GM21528 (cell line): ENCODE data around the gene SMIM33.
A peak's percentile ranks its signal among the peaks of the same experiment; 100 is the strongest.
"Not testable (repeated sequence)": the region's sequence is repeated elsewhere in the genome, so short reads cannot be mapped to it uniquely, and the experiment has no call there.

Source experiments
- ATAC-seq: cut with Tn5 transposase; IDR thresholded peaks from one replicate; pipeline ENCODE4 v1.9.1; 2021; ENCODE audit warnings: mild to moderate bottlenecking, moderate library complexity; ENCODE audit not compliant: unreplicated experiment, low FRiP score

The SMIM33 gene

GRCh38 chr5:139456776-139457175, 14.0 kb upstream of the SMIM33 start:
- ATAC-seq: no peak

- no peak for ATAC-seq
Observed at GRCh38 chr5:139457241-139457640, 13.6 kb upstream of the SMIM33 start.

- no peak for ATAC-seq
Observed at GRCh38 chr5:139457653-139458306, 13.0 kb upstream of the SMIM33 start.

DNA sequence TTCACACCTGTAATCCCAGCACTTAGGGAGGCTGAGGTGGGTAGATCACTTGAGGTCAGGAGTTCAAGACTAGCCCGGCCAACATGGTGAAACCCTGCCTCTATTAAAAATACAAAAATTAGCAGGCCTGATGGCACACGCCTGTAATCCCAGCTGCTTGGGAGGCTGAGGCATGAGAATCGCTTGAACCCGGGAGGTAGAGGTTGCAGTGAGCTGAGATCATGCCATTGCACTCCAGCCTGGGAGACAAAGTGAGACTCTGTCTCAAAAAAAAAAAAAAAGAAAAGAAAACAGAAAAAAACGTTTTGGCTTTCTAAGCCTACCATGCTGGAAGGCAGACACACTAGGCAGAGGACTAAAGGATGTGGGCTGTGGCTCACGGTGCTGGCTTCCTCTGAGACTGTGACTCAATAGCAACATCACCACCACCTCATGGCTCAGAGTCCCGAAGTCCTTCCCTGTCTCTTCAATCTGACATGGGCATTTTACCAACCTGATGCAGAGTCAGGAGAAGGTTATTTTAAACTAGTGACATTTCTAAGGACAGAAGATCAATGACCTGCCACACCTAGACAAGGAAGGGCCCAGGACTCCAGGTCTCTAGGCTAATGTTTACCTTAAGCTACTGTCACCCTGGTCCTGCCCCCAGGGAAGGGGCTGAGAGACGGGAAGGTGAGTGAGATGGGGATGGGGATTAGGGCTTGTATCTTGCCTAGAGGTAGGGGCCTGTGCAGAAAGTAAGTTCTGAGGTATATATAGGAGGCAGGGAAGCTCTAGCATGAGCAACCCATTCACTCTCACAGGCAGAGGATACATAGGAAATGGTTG, 12.0 kb upstream of the SMIM33 start:
- ATAC-seq: peak; percentile 64

DNA sequence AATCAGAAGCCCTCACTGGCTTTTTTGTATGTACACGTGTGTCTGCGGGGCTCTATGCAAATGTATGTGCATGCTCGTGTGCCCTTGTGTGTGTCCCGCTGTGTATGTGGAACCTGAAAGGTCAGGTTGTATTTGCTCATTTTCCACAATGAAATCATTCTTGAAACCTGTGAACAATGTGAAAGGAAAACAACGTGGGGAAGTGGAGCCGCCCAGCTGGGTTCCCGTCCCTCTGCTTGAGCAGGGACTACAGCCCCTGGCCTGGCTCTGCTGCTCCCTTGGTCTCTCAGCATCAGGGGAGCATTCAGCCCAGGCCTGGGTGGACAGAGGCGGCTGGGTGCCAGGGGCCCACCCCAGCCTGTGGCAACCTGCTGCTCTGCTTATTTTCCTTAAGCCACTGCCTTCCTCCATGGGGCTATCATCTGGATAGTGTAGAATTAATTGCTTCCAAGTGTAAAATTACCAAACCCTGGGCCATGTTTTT, 11.3 kb upstream of the SMIM33 start:
- ATAC-seq: peak; percentile 22

DNA sequence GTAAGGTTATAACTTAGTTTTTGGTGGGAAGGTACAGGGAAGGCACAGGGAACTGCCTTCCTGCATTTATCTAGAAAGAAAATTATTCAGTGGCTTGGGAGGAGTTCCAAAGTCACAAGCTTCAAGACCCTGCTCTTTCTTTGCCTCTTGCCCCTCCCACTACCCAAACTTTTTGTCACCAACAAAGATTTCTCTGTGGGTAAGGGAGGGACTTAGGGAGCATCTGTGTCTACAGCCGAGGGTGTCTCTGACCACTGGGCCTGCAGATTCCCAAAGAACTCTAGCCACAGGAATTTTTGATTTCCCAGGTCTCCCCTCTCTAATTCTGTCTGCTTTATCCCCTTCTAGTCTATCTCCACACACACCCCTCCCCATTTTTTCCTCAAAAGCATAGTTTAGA, 10.3 kb upstream of the SMIM33 start:
- no peak for ATAC-seq

DNA sequence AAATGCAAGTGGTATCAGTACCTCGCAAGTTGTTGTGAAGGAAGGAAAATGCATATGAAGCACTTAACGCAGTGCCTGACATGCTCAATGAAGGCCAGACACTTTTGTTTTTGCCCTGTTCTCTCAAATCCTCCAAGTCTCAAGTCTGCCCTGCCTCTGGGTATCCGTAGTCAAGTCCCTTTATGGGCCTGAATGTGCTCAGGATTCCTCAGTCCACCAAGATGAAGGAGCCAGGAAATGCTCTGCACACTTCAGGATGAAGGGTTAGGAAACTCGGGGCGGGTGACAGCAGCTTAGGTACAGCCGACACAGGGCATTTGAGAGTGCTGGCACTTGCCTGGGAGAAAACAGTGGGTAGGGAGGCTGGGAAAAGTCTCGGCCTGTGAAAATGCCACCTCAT, 9.6 kb upstream of the SMIM33 start:
- ATAC-seq: no peak

DNA sequence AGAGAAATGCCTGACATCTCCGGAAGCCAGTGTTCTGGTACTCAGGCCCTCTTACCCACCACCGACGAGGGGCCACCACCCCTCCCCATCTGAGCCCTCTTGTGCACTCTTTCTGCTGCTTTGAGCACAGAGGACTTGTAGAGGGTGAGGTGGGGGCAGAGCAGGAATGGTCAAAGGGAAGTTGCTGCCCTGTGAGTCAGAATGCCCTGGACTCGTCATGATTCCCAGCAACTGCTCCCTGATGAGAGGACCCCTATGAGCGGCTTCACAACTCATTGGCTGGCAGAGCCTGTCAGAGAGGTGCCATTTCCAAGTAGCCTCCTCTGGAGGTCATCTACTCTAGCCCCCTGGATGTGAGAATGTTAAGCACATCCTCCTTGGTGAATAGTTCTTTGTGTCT, 9.1 kb upstream of the SMIM33 start:
- no peak for ATAC-seq

DNA sequence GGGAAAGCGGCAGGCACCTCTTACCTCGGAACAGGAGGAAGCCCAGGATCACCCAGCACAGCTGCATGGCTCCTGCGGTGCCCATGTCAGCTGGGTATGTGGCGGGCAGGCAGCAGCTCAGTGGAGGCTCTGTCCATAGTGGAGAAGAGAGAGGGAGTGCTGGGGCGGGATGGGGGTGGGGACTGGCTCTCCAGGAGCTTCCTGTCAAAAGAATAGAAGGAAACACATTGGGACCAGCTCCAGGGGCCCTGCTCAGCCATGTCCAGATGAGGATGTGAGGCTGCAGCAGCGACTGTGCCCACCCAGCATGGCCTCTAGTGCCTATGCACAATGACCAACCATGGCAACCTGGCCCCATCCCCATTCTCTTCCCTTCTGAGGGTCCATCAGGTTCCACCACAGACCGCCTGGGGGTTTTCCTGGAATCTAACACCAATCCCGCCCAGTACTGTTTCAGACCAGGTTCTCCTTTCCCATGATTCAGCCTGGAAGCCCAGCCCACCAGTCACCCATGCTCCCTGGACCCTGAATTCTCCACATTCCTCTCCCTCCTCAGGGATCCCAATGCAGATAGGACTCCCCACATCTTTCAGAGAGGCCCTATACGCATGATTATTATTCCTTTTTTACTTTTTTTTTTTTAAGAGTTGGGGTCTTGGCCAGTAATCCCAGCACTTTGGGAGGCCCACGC, 8.1 kb upstream of the SMIM33 start, which contains the start of gene ECSCR:
Gene ECSCR (minus strand): TSS at position 158 of the 691 bp plus-strand sequence. CDS start 73 bp downstream, at position 85.
- no peak for ATAC-seq

GRCh38 chr5:139468421-139468931, 2.3 kb upstream of the SMIM33 start:
- no peak for ATAC-seq

GRCh38 chr5:139472386-139473030, 1.7 kb downstream of the SMIM33 start:
- ATAC-seq: no peak

GRCh38 chr5:139473105-139473504, 2.3 kb downstream of the SMIM33 start:
- ATAC-seq: no peak

- no peak for ATAC-seq
Observed at GRCh38 chr5:139473565-139473964, 2.8 kb downstream of the SMIM33 start.

- ATAC-seq: no peak
Observed at GRCh38 chr5:139474890-139475791, 4.3 kb downstream of the SMIM33 start.

GRCh38 chr5:139475865-139476617, 5.2 kb downstream of the SMIM33 start:
- no peak for ATAC-seq

DNA sequence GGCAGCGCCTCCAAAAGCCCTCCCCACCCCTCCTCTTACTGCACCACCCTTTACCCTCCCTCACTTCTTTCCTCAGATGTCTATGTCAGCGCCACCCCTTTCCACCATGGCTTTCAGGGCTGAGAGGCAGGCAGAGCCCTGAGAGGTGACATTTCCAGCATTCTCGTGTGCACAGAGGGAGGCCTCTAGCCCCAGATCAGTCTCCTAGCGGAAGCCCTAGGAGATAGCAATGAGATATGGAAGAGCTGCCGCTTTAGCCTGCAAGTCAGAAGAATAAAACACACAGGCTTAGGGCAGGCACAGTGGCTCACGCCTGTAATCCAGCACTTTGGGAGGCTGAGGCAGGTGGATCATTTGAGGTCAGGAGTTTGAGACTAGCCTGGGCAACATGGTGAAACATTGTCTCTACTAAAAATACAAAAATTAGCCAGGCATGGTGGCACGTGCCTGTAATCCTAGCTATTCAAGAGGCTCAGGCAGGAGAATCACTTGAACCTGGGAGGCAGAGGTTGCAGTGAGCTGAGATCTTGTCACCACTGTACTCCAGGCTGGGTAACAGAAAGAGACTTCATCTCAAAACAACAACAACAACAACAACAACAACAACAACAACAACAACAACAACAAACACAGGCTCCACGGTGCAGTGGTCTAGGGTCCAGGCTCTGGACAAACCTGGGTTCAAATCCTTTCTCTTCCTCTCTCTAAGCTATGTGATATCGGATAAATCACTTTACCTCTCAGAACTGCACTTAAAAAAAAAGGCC, 8.0 kb downstream of the SMIM33 start:
- not testable (repeated sequence) for ATAC-seq

- not testable (repeated sequence) for ATAC-seq
Observed at GRCh38 chr5:139479729-139480128, 8.9 kb downstream of the SMIM33 start.

- no peak for ATAC-seq
Observed at GRCh38 chr5:139481122-139481533, 10.3 kb downstream of the SMIM33 start.
